T47D (cell line): ENCODE results near the gene PDP2.

Experiments used
- DNase-seq, 2 experiments: peaks; one replicate each; pipeline versions ENCODE4 v3.0.0 to v3.0.0-alpha.2; 2011 to 2012; ENCODE audit warnings: low read depth in 1 of 2, low spot score in 1 of 2
- JUND ChIP-seq: IDR thresholded peaks from 2 replicates; pipeline ENCODE4 v1.6.1; 2012; ENCODE audit warnings: low read depth
- in situ Hi-C: cut with HindIII; loops from 2 replicates; pipeline ENCODE4 v1.10.0; 2016; ENCODE audit warnings: low sequenced_read_pairs, low pct_unique_long_range_greater_than_20kb

The PDP2 gene

GRCh38 chr16:66904846-66905632 lies 24.7 kb downstream of the PDP2 start:
- TF ChIP-seq JUND = no peak
- in situ Hi-C loops = no loop called here
- no peak for DNase-seq

GRCh38 chr16:66905633-66906539 lies 25.6 kb downstream of the PDP2 start:
- DNase-seq = peak in 1 of 2 experiments; percentile 36
- in situ Hi-C loops = no loop called here
- TF ChIP-seq JUND = no peak

GRCh38 chr16:66906916-66907836 lies 26.9 kb downstream of the PDP2 start:
- in situ Hi-C loops = no loop called here
- DNase-seq = no peak
- TF ChIP-seq JUND = no peak

- no peak for DNase-seq
- no peak for TF ChIP-seq JUND
- in situ Hi-C loops = no loop called here
Measured at GRCh38 chr16:66908116-66908515, 27.8 kb downstream of the PDP2 start.

GRCh38 chr16:66908762-66909559 lies 28.6 kb downstream of the PDP2 start:
- DNase-seq = no peak
- in situ Hi-C loops = no loop called here
- no peak for TF ChIP-seq JUND

- DNase-seq = no peak
- TF ChIP-seq JUND = no peak
- in situ Hi-C loops = no loop called here
Measured at GRCh38 chr16:66910175-66910940, 30.0 kb downstream of the PDP2 start.

- TF ChIP-seq JUND = no peak
- DNase-seq = no peak
- in situ Hi-C loops = no loop called here
Measured at GRCh38 chr16:66911112-66911511, 30.8 kb downstream of the PDP2 start.

- no peak for DNase-seq
- TF ChIP-seq JUND = no peak
- in situ Hi-C loops = no loop called here
Measured at GRCh38 chr16:66911801-66912200, 31.5 kb downstream of the PDP2 start.

GRCh38 chr16:66913081-66913480 lies 32.8 kb downstream of the PDP2 start:
- no peak for DNase-seq
- no peak for TF ChIP-seq JUND
- in situ Hi-C loops = no loop called here

GRCh38 chr16:66913711-66914110 lies 33.4 kb downstream of the PDP2 start:
- no peak for DNase-seq
- no peak for TF ChIP-seq JUND
- in situ Hi-C loops = no loop called here

- no peak for DNase-seq
- in situ Hi-C loops = no loop called here
Measured at GRCh38 chr16:66914541-66914940, 34.2 kb downstream of the PDP2 start.

More at GRCh38 chr16:66914541-66914940, 34.2 kb downstream of the PDP2 start:
- no peak for TF ChIP-seq JUND
